Activated CD4-positive, alpha-beta T cell treated with anti-CD3 and anti-CD28 coated beads, Interleukin-2, amount 10 ng/mL, durations not matched to agents 7 days and 5 days (primary cell): ENCODE measurements around the gene LRRC8A. TPM values are rescaled to one million over a fixed set of nuclear protein-coding genes. Genes with fewer than 3 reads are reported as not detected.
"Not testable (repeated sequence)": the region's sequence is repeated elsewhere in the genome, so short reads cannot be mapped to it uniquely, and the experiment has no call there.

ENCODE experiments used
- CTCF ChIA-PET: fragments of 350-600 bp; sonication (Branson Sonifier 250); formaldehyde crosslinking; loops from one replicate; lab custom pipeline; 2021; ENCODE audit warnings: antibody characterized with exemption; lab: Charles Lee
- POLR2A ChIA-PET: fragments of 350-600 bp; sonication (Branson Sonifier 250); formaldehyde crosslinking; loops from one replicate; lab custom pipeline; 2021; ENCODE audit warnings: antibody characterized with exemption; lab: Charles Lee
- DNase-seq: peaks from one replicate; pipeline ENCODE4 v3.0.0-alpha.2; 2020
- H3K27ac Mint-ChIP-seq: one replicate; pipeline ENCODE4 v1.8.0; 2021; ENCODE audit warnings: mild to moderate bottlenecking, moderate library complexity, mixed read lengths
- H3K27me3 Mint-ChIP-seq: one replicate; pipeline ENCODE4 v1.8.0; 2021; ENCODE audit warnings: mixed read lengths
- H3K36me3 Mint-ChIP-seq: one replicate; pipeline ENCODE4 v1.8.0; 2021; ENCODE audit warnings: low read depth, mixed read lengths
- H3K4me1 Mint-ChIP-seq: one replicate; pipeline ENCODE4 v1.8.0; 2021; ENCODE audit warnings: mixed read lengths
- H3K4me3 Mint-ChIP-seq: one replicate; pipeline ENCODE4 v1.8.0; 2021; ENCODE audit warnings: mild to moderate bottlenecking, moderate library complexity, mixed read lengths
- H3K9me3 Mint-ChIP-seq: one replicate; pipeline ENCODE4 v1.8.0; 2021; ENCODE audit warnings: mixed read lengths
- total RNA-seq, 2 experiments: library from RNA; stranded (reverse); gene quantifications; one replicate each; pipeline ENCODE4 v1.2.3, GENCODE V29; 2021

The LRRC8A gene
- 10 to 100 TPM; 42.4 to 48.0 TPM for total RNA-seq

DNA sequence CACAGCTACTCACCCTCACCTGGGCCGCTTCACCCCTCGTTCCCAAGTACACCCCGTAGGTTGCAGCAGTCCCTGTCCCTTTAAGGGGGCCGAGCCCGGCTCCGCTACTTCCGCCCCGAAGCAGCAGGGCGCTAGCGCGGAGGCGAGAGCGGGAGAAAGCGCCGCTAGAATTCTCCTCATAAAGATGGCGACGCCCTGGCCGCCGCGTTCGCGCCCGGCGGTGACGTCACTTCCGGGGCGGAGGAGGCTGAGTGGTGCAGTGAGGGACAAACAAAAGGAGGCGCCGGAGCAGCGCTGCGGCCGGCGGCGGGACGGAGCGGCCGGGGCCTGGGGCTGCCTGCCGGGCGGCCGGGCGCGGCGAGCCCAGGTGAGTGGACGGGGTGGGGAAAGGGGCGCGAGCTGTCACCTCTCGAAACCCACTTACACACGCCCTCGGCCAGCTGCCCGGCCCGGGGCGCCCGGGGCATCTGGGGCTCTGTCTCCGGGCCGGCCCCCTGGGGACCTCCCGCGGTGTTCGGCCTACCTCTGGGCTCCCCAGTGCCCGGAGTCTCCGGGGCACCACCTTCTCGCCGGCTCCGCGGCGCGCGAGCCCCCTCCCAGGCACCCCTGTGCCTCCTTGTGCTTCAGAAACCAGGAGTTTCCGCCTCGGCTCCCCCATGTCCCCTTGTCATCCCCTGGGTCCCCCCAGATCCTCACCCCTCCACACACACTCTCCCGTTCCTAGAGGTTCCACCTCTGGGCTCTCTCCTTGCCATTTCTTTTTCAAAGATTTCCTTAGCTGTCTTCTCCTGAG lies at the start of gene LRRC8A, which contains the start of gene KYAT1:
LRRC8A (plus strand) TSS at position 250 of the 793 bp plus-strand sequence. CDS start 25,032 bp downstream, outside the sequence.
KYAT1 (minus strand) TSS at position 67 of the 793 bp plus-strand sequence. CDS start 36,545 bp downstream, outside the sequence.
- Mint-ChIP-seq H3K36me3 (peaks cover 42% of the 10 kb centered on the region), H3K4me3 (peak within 1 kb of the TSS; percentile 97), H3K9me3 (no peaks in the 10 kb centered on the region), H3K27ac (peak within 1 kb of the TSS; percentile 94), H3K27me3 (no peaks in the 10 kb centered on the region), H3K4me1 (peaks cover 64% of the 10 kb centered on the region)
- POLR2A ChIA-PET = interaction anchor here (0.6 to 0.9 kb wide), 2 partner anchors 9 to 20 kb away, joined by 3 to 6 read pairs; no protein-coding TSS in a partner anchor
- peak; percentile 99 for DNase-seq
- CTCF ChIA-PET = interaction anchor here (0.5 to 1.3 kb wide), 5 partner anchors 9 to 83 kb away, joined by 3 to 6 read pairs (median 3); no protein-coding TSS in a partner anchor

DNA sequence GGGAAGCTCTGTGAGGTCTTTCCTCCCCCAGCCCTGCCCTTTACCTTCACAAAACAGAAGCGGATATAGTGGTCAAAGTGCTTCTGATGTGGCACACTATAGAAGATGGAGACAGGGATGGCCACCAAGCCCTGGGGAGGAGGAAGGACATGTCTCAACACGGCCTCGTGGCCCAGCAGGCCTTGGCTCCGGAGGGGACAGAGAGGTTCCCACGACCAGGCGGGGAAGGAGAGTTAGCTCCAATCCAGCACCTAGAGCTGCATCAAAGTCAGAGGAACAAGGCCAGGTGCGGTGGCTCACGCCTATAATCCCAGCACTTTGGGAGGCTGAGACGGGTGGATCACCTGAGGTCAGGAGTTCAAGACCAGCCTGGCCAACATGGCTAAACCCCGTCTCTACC lies 48.2 kb upstream of the LRRC8A start:
- H3K27me3 Mint-ChIP-seq = no peaks in the 10 kb centered on the region
- POLR2A ChIA-PET = no interaction called here
- no peak overlapping the region for H3K27ac Mint-ChIP-seq

DNA sequence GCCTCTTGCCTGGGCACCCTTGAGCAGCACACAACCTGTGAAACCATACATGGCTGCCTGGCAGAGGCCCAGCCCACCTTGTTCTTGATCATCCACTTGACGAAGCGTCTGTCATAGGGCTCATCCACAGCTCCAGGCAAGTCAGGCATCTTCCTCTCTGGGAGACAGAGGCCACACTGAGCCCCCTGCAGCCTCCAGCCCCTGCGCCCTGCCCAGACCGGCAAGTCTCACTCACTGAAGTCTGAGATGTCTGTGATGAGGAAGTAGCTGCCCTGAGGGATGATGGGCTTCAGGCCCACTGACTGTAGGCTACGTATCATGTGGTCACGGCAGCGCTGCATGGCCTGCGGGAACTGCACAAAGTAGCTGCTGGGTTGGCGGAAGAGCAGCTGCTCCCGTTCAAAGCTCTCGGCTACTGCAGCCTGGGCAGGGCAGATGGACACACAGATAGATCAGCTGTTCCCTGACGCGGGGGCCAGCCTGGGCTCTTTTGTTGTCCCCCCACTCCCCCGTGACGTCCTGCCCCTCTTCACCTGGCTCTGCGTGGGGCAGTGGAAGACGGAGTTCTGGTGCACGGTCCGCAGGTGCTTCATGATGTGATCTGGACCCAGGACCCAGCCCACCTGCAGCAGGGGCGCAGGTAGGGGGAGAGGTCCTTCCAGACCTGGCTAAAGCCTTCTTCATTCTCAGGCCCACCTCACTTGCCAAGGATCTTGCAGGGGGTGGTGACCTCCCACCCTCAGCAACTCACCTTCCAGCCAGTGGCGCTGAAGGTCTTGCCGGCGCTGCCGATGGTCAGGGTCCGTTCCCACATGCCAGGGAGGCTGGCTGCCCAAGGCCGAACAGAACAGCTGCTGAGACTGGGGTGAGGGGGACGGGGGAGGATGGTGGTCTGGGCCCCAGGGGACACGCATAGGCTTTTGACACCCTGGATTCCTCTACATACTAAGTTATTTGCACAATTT lies 46.4 kb upstream of the LRRC8A start:
- Mint-ChIP-seq H3K27ac (no peak overlapping the region), H3K4me1 (no peaks in the 10 kb centered on the region), H3K9me3 (no peaks in the 10 kb centered on the region), H3K36me3 (peaks cover 11% of the 10 kb centered on the region), H3K4me3 (no peak overlapping the region), H3K27me3 (no peaks in the 10 kb centered on the region)
- CTCF ChIA-PET = interaction anchor here (1.4 kb wide), 1 partner anchor 18 kb away, joined by 6 read pairs; no protein-coding TSS in a partner anchor
- DNase-seq = no peak
- POLR2A ChIA-PET = no interaction called here

More for the DNA sequence above, 48.2 kb upstream of the LRRC8A start:
- no peak for DNase-seq
- Mint-ChIP-seq H3K4me3 (no peak overlapping the region), H3K36me3 (peaks cover 17% of the 10 kb centered on the region), H3K4me1 (peaks cover 13% of the 10 kb centered on the region), H3K9me3 (no peaks in the 10 kb centered on the region)
- CTCF ChIA-PET = interaction anchor here (0.6 to 1.1 kb wide), 2 partner anchors 15 to 126 kb away, joined by 3 to 6 read pairs; partner anchors contain the start of gene ENDOG

DNA sequence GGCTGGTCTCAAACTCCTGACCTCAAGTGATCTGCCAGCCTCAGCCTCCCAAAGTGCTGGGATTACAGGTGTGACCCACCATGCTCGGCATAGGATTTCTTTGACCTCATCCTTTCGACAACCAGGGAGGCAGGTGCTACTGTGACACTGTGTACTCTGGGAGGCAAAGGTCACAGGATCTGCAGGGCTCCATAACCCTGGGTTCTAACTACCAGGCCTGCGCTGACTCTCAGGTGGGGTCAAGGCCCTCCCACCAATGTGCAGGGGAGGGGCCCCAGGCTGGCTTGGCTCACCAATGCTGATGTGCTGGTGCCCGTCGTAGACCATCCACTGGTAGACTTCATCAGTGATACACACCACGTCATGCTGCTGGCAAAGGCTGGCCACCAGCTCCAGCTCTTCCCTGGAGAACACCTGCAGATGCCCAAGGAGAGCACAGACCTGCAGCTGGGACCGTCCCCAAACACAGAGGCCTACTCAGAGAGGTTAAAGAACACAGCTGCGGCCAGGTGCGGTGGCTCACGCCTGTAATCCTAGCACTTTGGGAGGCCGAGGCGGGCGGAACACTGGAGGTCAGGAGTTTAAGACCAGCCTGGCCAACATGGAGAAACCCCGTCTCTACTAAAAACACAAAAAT lies 45.3 kb upstream of the LRRC8A start:
- Mint-ChIP-seq H3K4me1 (no peaks in the 10 kb centered on the region), H3K9me3 (no peaks in the 10 kb centered on the region), H3K27ac (no peak overlapping the region), H3K27me3 (no peaks in the 10 kb centered on the region), H3K4me3 (no peak overlapping the region), H3K36me3 (peaks cover 13% of the 10 kb centered on the region)
- DNase-seq = no peak
- ChIA-PET POLR2A (no interaction called here), CTCF (interaction anchor here (1.4 kb wide), 1 partner anchor 19 kb away, joined by 6 read pairs; no protein-coding TSS in a partner anchor)

DNA sequence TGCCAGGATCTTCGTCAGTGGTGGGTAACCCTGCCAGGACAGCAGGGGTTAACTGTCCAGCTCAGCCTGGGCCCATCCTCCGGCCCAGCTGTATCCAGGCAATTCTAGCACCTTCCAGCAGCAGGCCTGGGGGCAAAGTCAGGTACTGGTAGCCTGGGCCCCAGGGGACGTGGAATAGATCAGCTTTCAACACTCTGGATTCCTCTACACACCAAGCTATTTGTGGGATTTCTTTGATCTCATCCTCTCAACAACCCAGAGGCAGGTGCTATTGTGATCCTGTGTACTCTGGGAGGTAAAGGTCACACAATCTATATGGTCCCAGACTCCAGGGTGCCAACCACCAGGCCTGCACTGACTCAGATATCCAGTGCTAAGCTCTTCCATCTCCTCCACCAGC lies 43.6 kb upstream of the LRRC8A start:
- POLR2A ChIA-PET = no interaction called here
- no peaks in the 10 kb centered on the region for H3K9me3 Mint-ChIP-seq
- CTCF ChIA-PET = interaction anchor here (0.6 to 2.0 kb wide), 4 partner anchors 9 to 144 kb away, joined by 3 to 8 read pairs (median 5); partner anchors contain the start of genes ENDOG and SPOUT1

DNA sequence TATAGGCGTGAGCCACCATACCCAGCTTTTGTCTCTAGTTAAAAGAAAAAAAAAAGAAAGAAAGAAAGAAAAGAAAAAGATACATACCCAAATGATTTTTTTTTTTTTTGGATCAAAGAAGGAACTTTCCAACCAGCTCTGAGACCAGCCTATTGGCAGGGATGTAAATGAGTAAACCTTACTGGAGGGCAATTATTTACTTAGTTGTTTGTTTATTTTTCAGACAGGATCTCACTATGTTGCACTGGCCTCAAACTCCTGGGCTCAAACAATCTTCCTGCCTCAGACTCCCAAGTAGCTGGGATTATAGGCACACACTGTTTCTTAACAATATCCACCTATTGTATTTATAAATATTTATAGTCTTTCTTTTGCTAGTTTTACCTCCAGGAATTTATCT lies 41.4 kb upstream of the LRRC8A start:
- Mint-ChIP-seq H3K27me3 (no peaks in the 10 kb centered on the region), H3K9me3 (no peaks in the 10 kb centered on the region), H3K27ac (no peak overlapping the region), H3K36me3 (peaks cover 7% of the 10 kb centered on the region), H3K4me3 (no peak overlapping the region), H3K4me1 (peaks cover 2% of the 10 kb centered on the region)
- DNase-seq = no peak
- ChIA-PET CTCF (no interaction called here), POLR2A (no interaction called here)

More for the DNA sequence above, 43.6 kb upstream of the LRRC8A start:
- H3K27ac Mint-ChIP-seq = no peak overlapping the region
- no peak for DNase-seq
- H3K36me3 Mint-ChIP-seq = peaks cover 13% of the 10 kb centered on the region
- H3K4me3 Mint-ChIP-seq = no peak overlapping the region
- no peaks in the 10 kb centered on the region for H3K27me3 Mint-ChIP-seq
- H3K4me1 Mint-ChIP-seq = peaks cover 2% of the 10 kb centered on the region

DNA sequence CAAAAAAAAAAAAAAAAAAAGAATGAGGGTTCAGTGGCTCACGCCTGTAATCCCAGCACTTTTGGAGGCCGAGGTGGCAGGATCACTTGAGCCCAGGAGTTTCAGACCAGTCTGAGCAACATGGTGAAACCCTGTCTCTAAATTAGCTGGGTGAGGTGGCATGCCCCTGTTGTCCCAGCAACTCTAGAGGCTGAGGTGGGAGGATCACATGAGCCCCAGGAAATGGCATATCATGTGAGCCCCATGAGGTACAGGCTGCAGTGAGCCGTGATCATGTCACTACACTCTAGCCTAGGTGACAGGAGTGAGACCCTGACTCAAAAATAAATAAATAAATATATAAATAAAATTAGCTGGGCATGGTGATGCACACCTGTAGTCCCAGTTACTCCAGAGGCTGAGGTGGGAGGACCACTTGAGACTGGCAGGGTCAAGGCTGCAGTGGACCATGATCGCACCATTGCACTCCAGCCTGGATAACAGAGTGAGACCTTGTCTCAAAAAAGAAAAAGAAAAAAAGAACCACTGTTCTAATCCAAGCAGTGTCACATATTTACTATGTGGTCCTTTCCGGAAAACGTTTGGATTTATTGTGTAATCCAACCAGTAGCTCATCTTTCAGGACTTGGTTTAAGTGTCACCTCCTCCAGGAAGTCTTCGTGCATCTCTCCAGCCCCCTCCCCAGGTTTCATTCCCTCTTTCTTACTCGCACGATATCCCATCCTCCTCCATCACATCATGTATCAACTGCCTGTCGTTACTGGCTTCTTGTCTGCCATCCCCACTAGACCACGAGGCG lies 40.0 kb upstream of the LRRC8A start:
- POLR2A ChIA-PET = no interaction called here
- H3K9me3 Mint-ChIP-seq = no peaks in the 10 kb centered on the region
- H3K4me1 Mint-ChIP-seq = peaks cover 2% of the 10 kb centered on the region
- CTCF ChIA-PET = interaction anchor here (0.7 to 0.9 kb wide), 3 partner anchors 140 to 251 kb away, joined by 3 read pairs; partner anchors contain the start of gene PKN3
- DNase-seq = no peak
- no peak overlapping the region for H3K27ac Mint-ChIP-seq
- H3K4me3 Mint-ChIP-seq = no peak overlapping the region
- H3K36me3 Mint-ChIP-seq = peaks cover 7% of the 10 kb centered on the region
- no peaks in the 10 kb centered on the region for H3K27me3 Mint-ChIP-seq

DNA sequence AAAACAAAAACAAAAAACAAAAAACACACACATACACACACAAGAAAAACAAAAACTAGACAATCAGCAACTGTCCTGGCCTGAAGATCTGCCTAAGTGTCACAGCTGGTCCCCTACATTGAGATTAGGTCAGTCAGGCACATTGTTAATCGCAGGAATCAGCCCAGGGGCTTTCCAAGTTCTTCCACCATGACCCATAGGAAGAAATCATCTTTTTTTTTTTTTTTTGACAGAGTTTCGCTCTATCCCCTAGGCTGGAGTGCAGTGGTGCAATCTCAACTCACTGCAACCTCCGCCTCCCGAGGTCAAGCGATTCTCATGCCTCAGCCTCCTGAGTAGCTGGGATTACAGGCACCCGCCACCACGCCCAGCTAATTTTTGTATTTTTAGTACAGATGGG lies 38.8 kb upstream of the LRRC8A start:
- POLR2A ChIA-PET, H3K27ac Mint-ChIP-seq, H3K36me3 Mint-ChIP-seq, H3K9me3 Mint-ChIP-seq, H3K4me3 Mint-ChIP-seq, H3K4me1 Mint-ChIP-seq, DNase-seq, H3K27me3 Mint-ChIP-seq: not testable (repeated sequence)
- CTCF ChIA-PET = interaction anchor here (0.6 kb wide), 1 partner anchor 395 kb away, joined by 3 read pairs; no protein-coding TSS in a partner anchor

DNA sequence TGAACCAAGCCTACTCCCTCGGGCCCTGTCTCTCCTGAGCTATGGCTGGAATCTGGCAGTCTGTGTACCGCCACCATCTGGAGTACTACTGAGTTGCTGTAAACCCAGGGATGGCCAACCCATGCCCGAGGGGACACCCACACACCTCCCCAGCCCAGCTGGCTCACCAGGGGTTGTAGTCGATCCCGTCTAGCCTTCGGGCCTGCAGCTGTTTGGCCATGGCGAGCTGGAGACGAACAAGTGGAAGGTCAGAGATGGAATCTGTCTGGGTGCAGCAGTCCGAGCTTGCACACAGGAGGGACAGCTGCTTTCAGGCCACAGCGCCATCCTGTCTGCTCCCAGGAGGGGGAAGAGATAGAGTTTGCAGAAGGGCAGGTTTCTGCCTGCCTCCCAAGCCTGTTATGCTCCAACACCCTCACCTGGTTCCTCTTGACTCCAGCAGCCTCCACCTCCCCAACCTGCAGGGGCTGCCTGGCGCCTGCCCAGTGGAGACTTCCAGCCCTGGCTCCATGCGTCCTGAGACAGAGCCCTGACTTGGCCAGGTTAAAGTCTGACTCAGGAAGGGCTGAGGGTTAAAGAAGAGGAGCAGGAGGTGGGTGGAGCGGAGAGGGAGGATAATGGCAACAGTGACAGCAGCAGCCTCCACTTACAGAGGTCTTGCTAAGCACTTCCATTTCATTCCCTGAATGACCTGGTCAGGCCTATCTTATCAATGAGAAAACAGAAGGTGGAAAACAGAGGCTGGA lies 36.6 kb upstream of the LRRC8A start:
- H3K4me3 Mint-ChIP-seq = no peak overlapping the region
- no peak overlapping the region for H3K27ac Mint-ChIP-seq
- ChIA-PET CTCF (interaction anchor here (1.0 kb wide), 1 partner anchor 27 kb away, joined by 3 read pairs; the partner anchor contains the start of gene ENDOG), POLR2A (no interaction called here)
- H3K36me3 Mint-ChIP-seq = peaks cover 5% of the 10 kb centered on the region
- no peak for DNase-seq
- peaks cover 6% of the 10 kb centered on the region for H3K9me3 Mint-ChIP-seq
- H3K4me1 Mint-ChIP-seq = peaks cover 2% of the 10 kb centered on the region
- no peaks in the 10 kb centered on the region for H3K27me3 Mint-ChIP-seq

DNA sequence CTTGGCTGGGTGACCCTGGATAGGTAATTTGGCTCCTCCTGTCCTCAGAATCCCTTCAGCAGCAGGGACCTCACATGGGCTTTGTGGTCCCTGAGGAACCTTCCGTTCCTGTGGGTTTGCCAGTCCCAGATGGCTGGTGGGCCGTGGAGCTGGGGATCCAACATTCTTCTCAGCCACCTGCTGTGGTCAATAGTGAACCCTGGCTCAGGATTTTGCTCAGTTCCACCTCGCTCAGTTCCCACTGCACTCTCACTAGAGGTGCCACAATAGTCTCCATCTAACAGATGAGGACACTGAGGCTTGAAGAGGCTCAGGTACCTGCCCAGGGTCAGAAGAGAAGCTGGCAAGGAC lies 35.3 kb upstream of the LRRC8A start:
- no peak overlapping the region for H3K4me3 Mint-ChIP-seq
- H3K36me3 Mint-ChIP-seq = peaks cover 14% of the 10 kb centered on the region
- H3K4me1 Mint-ChIP-seq = peaks cover 2% of the 10 kb centered on the region
- no peak overlapping the region for H3K27ac Mint-ChIP-seq
- no peaks in the 10 kb centered on the region for H3K27me3 Mint-ChIP-seq
- peaks cover 19% of the 10 kb centered on the region for H3K9me3 Mint-ChIP-seq
- no peak for DNase-seq
- ChIA-PET CTCF (interaction anchor here (1.7 kb wide), 1 partner anchor 28 kb away, joined by 4 read pairs; the partner anchor contains the start of gene ENDOG), POLR2A (no interaction called here)

DNA sequence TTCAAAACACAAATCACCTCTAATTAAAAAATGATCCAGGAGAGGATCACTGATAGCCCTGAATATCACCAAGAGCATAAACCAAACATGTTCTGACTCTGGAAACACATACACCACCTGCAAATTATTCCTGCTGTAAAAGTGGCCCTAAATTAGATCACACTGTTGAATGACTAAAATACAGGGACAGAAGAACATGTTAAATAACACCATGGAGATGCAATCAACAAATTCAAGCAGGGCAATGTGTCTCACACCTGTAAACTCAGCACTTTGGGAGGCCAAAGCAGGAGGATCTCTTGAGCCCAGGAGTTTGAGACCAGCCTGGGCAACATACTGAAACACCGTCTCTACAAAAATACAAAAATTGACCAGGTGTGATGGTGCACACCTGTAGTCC lies 34.1 kb upstream of the LRRC8A start:
- CTCF ChIA-PET = interaction anchor here (1.7 kb wide), 1 partner anchor 30 kb away, joined by 4 read pairs; the partner anchor contains the start of gene ENDOG

More for the DNA sequence above, 34.1 kb upstream of the LRRC8A start:
- Mint-ChIP-seq H3K27me3 (no peaks in the 10 kb centered on the region), H3K4me1 (no peaks in the 10 kb centered on the region), H3K9me3 (peaks cover 19% of the 10 kb centered on the region), H3K4me3 (no peak overlapping the region), H3K27ac (no peak overlapping the region), H3K36me3 (peaks cover 14% of the 10 kb centered on the region)
- POLR2A ChIA-PET = no interaction called here
- DNase-seq = no peak
